Endothelial cell of umbilical vein (primary cell): Measurements from ENCODE around the gene LHFPL2. TPM values are rescaled to one million over a fixed set of nuclear protein-coding genes. Genes with fewer than 3 reads are reported as not detected.

Source experiments
- BruUV-seq: library from RNA; stranded (reverse); fragments of 400-500 nt; replicated peaks from 2 replicates; lab custom pipeline; 2021; lab: Mats Ljungman, UMichigan
- CTCF ChIA-PET: fragments of 300-600, 350-600 bp; sonication (Branson Sonifier 250); formaldehyde crosslinking; loops from one replicate; lab custom pipeline; 2021; ENCODE audit warnings: antibody characterized with exemption, inconsistent platforms; lab: Charles Lee
- POLR2A ChIA-PET: fragments of 300-600, 350-600 bp; sonication (Branson Sonifier 250); formaldehyde crosslinking; loops from one replicate; lab custom pipeline; 2021; ENCODE audit warnings: antibody characterized with exemption, inconsistent platforms; lab: Charles Lee
- DNase-seq: peaks from one replicate; pipeline ENCODE4 v3.0.0-alpha.2; 2011; ENCODE audit warnings: low read depth, low spot score
- FAIRE-seq: peaks from 2 replicates; lab custom pipeline; 2011; peaks lifted over from hg19 to GRCh38; lab: Jason Lieb, UNC
- H2AFZ ChIP-seq: 2 replicates; pipeline ENCODE4 v1.6.0; 2012; ENCODE audit warnings: low read depth, low read length, control low read depth, inconsistent platforms
- H3K27ac ChIP-seq: 2 replicates; pipeline ENCODE4 v1.5.1; 2011; ENCODE audit warnings: low read depth, mild to moderate bottlenecking, control low read depth, low read length, moderate library complexity; ENCODE audit not compliant: insufficient read depth
- H3K27me3 ChIP-seq, 2 experiments: 2 replicates each; pipeline versions ENCODE4 v1.6.0 to v1.6.1; 2011; ENCODE audit warnings: low read length in 2 of 2, mixed read lengths in 1 of 2; ENCODE audit not compliant: control insufficient read depth in 2 of 2, insufficient read depth in 2 of 2
- H3K36me3 ChIP-seq, 2 experiments: 2 replicates in 1 of 2; 3 replicates in 1 of 2; pipeline ENCODE4 v1.5.1; 2011; ENCODE audit warnings: low read length in 2 of 2, mild to moderate bottlenecking in 1 of 2, moderate library complexity in 1 of 2; ENCODE audit not compliant: control insufficient read depth in 2 of 2, insufficient read depth in 2 of 2; ENCODE audit errors: extremely low read depth in 1 of 2
- H3K4me1 ChIP-seq: 3 replicates; pipeline ENCODE4 v1.5.1; 2011; ENCODE audit warnings: mild to moderate bottlenecking, low read length; ENCODE audit not compliant: control insufficient read depth, insufficient read depth; ENCODE audit errors: extremely low read depth
- H3K4me2 ChIP-seq: 2 replicates; pipeline ENCODE4 v1.6.1; 2011; ENCODE audit warnings: low read length, control low read depth, mixed read lengths; ENCODE audit not compliant: insufficient read depth
- H3K4me3 ChIP-seq, 3 experiments: fragments of 200-600 bp in 1 of 3; sonication (generic), shearing (Covaris generic) in 1 of 3; replicated peaks in 1 of 3; 2 replicates each; pipeline ENCODE4 v1.5.1; 2011 to 2016; ENCODE audit warnings: control low read depth in 3 of 3, low read length in 3 of 3, mild to moderate bottlenecking in 2 of 3, inconsistent platforms in 1 of 3, low read depth in 1 of 3, moderate library complexity in 1 of 3; ENCODE audit not compliant: insufficient read depth in 1 of 3
- H3K79me2 ChIP-seq: 2 replicates; pipeline ENCODE4 v1.6.0; 2012; ENCODE audit warnings: low read length, inconsistent platforms; ENCODE audit not compliant: control insufficient read depth, insufficient read depth
- H3K9ac ChIP-seq: replicated peaks from 2 replicates; pipeline ENCODE3; 2011; ENCODE audit warnings: low read length, control low read depth; ENCODE audit not compliant: insufficient read depth; ENCODE audit errors: extremely low read depth
- H3K9me1 ChIP-seq: replicated peaks from 3 replicates; pipeline ENCODE4 v1.6.0; 2011; ENCODE audit warnings: mild to moderate bottlenecking, low read length; ENCODE audit not compliant: control insufficient read depth, insufficient read depth; ENCODE audit errors: extremely low read depth
- H3K9me3 ChIP-seq: replicated peaks from 2 replicates; pipeline ENCODE4 v1.5.1; 2012; ENCODE audit warnings: low read length, inconsistent platforms; ENCODE audit not compliant: control insufficient read depth, insufficient read depth
- H4K20me1 ChIP-seq: replicated peaks from 2 replicates; pipeline ENCODE3; 2011; ENCODE audit warnings: mild to moderate bottlenecking, low read length; ENCODE audit not compliant: control insufficient read depth, insufficient read depth; ENCODE audit errors: extremely low read depth
- EZH2 ChIP-seq: IDR thresholded peaks from 2 replicates; pipeline ENCODE4 v1.6.1; 2012; ENCODE audit warnings: borderline replicate concordance, low read depth, mild to moderate bottlenecking, moderate library complexity, low read length, inconsistent platforms; ENCODE audit not compliant: severe bottlenecking
- FOS ChIP-seq: IDR thresholded peaks from 2 replicates; pipeline ENCODE4 v1.6.1; 2011; ENCODE audit warnings: mild to moderate bottlenecking, low read length, moderate library complexity, borderline replicate concordance; ENCODE audit not compliant: insufficient read depth
- GATA2 ChIP-seq: IDR thresholded peaks from 2 replicates; pipeline ENCODE4 v1.7.0; 2011; ENCODE audit warnings: low read depth, mild to moderate bottlenecking, moderate library complexity, mixed read lengths, low read length; ENCODE audit not compliant: insufficient read length, insufficient read depth
- JUN ChIP-seq: IDR thresholded peaks from 2 replicates; pipeline ENCODE4 v1.6.1; 2011; ENCODE audit warnings: borderline replicate concordance, low read depth; ENCODE audit not compliant: insufficient read length, insufficient read depth
- MYC ChIP-seq: IDR thresholded peaks from one replicate; pipeline ENCODE4 v1.6.1; 2011; ENCODE audit warnings: mild to moderate bottlenecking, low read depth, low read length
- POLR2A ChIP-seq: IDR thresholded peaks from 2 replicates; pipeline ENCODE4 v1.6.1; 2012; ENCODE audit warnings: low read depth, mild to moderate bottlenecking, control low read depth, low read length
- POLR2AphosphoS5 ChIP-seq: IDR thresholded peaks from 2 replicates; pipeline ENCODE4 v1.6.1; 2012; ENCODE audit warnings: low read depth, mild to moderate bottlenecking, control low read depth, low read length, moderate library complexity; ENCODE audit not compliant: insufficient read depth
- dilution Hi-C: fragments of 300-500 bp; cut with MboI; formaldehyde crosslinking; loops from one replicate; pipeline ENCODE4 v1.15.0; 2019; ENCODE audit warnings: low sequenced_read_pairs; ENCODE audit not compliant: extremely low pct_ligation_motif_present
- intact Hi-C: fragments of 100-400 bp; cut with micrococcal nuclease; formaldehyde crosslinking; loops from one replicate; pipeline ENCODE4 v1.10.0; 2022
- polyA plus RNA-seq, 4 experiments: library from polyadenylated mRNA; depleted of rRNA in 3 of 4; stranded (reverse) in 3 of 4; unstranded in 1 of 4; fragments of >200 nt; gene quantifications; 2 replicates each; pipeline versions ENCODE4 v1.2.1 to v1.2.3, GENCODE V29; 2011 to 2012; ENCODE audit warnings: missing spikeins in 1 of 4
- total RNA-seq: library from RNA; stranded (reverse); gene quantifications from 2 replicates; pipeline ENCODE4 v1.2.3, GENCODE V29; 2021
- TF ChIP-seq, protein P1 (sequence below): IDR thresholded peaks from 2 replicates; pipeline ENCODE4 v1.6.1; 2011; ENCODE audit not compliant: insufficient read depth, insufficient read length
- TF ChIP-seq, protein P2 (sequence below), 2 donors: IDR thresholded peaks; 1 replicate in 1 of 2; 2 replicates in 1 of 2; pipeline ENCODE4 v1.5.1; 2011; ENCODE audit warnings: low read length in 2 of 2, mild to moderate bottlenecking in 2 of 2, moderate library complexity in 2 of 2, control low read depth in 1 of 2, inconsistent platforms in 1 of 2, low read depth in 1 of 2; ENCODE audit not compliant: insufficient read depth in 1 of 2; ENCODE audit errors: extremely low read depth in 1 of 2

LHFPL2 gene
- total and polyA plus RNA-seq, 2 donors (not counting 3 experiments of a cell fraction or from before 2014, with no cell fraction given): 9.6 to 36.3 TPM

DNA sequence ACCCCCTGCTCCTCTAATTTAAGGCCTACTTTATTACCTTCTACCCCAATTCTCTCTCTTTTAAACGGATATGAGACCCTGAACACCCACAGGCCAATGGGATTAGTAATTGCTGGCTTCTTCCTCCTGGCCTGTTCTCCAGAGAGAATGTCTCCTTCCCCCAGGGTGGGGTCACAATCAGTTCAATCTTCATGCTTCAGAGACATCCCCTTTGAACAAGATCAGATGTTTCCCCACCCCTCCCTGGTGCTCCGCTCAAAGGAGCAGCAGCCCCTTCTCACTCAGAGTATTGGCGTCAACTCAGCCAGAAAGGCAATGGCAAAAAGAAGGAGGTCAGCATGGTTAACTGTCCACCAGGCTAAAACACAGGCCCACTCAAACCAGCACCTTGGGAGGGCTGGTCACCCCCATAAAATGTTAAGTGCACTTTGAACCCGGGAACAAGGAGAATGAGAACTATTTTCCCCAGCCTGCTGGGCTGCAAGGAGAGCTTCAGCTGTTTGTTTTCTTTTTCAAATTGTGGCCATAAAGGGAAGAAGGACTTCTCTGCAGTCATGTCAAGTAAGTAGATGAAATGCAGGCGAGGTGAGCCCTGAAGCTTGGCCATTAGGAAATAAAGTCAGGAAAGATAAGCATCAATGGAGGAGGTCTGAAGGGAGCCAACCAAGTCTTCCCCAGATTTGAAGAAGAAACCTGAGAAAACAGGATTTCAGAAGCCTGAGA, 20.1 kb downstream of the LHFPL2 start:
- H3K9ac ChIP-seq: no peak overlapping the region
- H3K27ac ChIP-seq: no peak overlapping the region
- H3K9me3 ChIP-seq: no peaks in the 10 kb centered on the region
- H3K27me3 ChIP-seq: no peaks in the 10 kb centered on the region
- H3K9me1 ChIP-seq: no peaks in the 10 kb centered on the region
- no peak for FAIRE-seq
- DNase-seq: no peak
- H3K4me3 ChIP-seq: no peak overlapping the region
- dilution Hi-C loops (no loop called here), intact Hi-C loops (no loop called here)
- H3K79me2 ChIP-seq: peaks cover 5% of the 10 kb centered on the region
- POLR2A ChIA-PET: no interaction called here
- H3K4me1 ChIP-seq: no peaks in the 10 kb centered on the region
- no peak overlapping the region for H2AFZ ChIP-seq
- peaks cover 2 to 36% of the 10 kb centered on the region in 2 experiments for H3K36me3 ChIP-seq
- no peak overlapping the region for H3K4me2 ChIP-seq
- no TSS peak for BruUV-seq
- H4K20me1 ChIP-seq: no peaks in the 10 kb centered on the region
- CTCF ChIA-PET: interaction anchor here (1.0 to 2.2 kb wide), 7 partner anchors 9 to 308 kb away, joined by 3 to 10 read pairs (median 6); partner anchors contain the start of gene LHFPL2
- no peak for TF ChIP-seq EZH2
- TF ChIP-seq, protein P1, sequence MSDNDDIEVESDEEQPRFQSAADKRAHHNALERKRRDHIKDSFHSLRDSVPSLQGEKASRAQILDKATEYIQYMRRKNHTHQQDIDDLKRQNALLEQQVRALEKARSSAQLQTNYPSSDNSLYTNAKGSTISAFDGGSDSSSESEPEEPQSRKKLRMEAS: no peak

DNA sequence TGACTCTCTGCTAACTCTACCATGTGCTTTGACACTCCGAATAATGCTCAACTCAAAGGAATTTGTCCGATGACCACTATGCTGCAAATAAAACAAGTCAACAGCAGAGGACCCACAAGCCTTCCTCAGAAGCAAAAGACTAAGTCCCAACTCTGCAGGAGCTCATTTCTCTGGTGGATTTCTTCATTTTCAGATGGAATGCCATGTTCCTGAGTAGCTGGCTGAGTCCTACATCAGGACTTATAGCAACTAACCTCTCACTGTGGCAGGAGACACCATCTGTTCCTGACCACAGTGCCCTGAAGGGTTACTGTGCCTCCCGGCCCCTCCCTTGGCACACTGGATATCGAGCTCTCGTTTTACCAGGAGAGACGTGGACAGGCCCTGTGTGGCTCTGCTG, 20.8 kb downstream of the LHFPL2 start:
- H3K9ac ChIP-seq: no peak overlapping the region
- H3K79me2 ChIP-seq: no peaks in the 10 kb centered on the region
- no peaks in the 10 kb centered on the region for H3K9me1 ChIP-seq
- TF ChIP-seq, protein P2, sequence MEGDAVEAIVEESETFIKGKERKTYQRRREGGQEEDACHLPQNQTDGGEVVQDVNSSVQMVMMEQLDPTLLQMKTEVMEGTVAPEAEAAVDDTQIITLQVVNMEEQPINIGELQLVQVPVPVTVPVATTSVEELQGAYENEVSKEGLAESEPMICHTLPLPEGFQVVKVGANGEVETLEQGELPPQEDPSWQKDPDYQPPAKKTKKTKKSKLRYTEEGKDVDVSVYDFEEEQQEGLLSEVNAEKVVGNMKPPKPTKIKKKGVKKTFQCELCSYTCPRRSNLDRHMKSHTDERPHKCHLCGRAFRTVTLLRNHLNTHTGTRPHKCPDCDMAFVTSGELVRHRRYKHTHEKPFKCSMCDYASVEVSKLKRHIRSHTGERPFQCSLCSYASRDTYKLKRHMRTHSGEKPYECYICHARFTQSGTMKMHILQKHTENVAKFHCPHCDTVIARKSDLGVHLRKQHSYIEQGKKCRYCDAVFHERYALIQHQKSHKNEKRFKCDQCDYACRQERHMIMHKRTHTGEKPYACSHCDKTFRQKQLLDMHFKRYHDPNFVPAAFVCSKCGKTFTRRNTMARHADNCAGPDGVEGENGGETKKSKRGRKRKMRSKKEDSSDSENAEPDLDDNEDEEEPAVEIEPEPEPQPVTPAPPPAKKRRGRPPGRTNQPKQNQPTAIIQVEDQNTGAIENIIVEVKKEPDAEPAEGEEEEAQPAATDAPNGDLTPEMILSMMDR (IDR thresholded peaks at IDR 0.05; ENCODE audit: extremely low read depth in 1 of 2, insufficient read depth in 1 of 2, low read depth in 1 of 2, low read length in 2 of 2): no peak
- no peak for TF ChIP-seq POLR2A
- no peak for TF ChIP-seq POLR2AphosphoS5
- TF ChIP-seq EZH2: no peak
- no peak for TF ChIP-seq FOS
- TF ChIP-seq, protein P1: no peak
- no peak for TF ChIP-seq JUN
- no peak for TF ChIP-seq GATA2
- no peak for TF ChIP-seq MYC
- H3K4me3 ChIP-seq: no peak overlapping the region
- intact Hi-C loops (loop anchor here (1.0 kb wide), 1 partner anchor 90 kb away; no protein-coding TSS in a partner anchor), dilution Hi-C loops (no loop called here)
- ChIA-PET CTCF (interaction anchor here (0.7 to 2.2 kb wide), 19 partner anchors 10 to 307 kb away, joined by 3 to 10 read pairs (median 5); partner anchors contain the start of gene LHFPL2), POLR2A (no interaction called here)
- no peaks in the 10 kb centered on the region for H3K4me1 ChIP-seq
- BruUV-seq: no TSS peak
- no peak overlapping the region for H3K27ac ChIP-seq
- peaks cover 2 to 31% of the 10 kb centered on the region in 2 experiments for H3K36me3 ChIP-seq
- no peak overlapping the region for H2AFZ ChIP-seq
- H3K27me3 ChIP-seq: no peaks in the 10 kb centered on the region
- H3K4me2 ChIP-seq: no peak overlapping the region
- FAIRE-seq: no peak
- no peaks in the 10 kb centered on the region for H4K20me1 ChIP-seq
- DNase-seq: no peak
- H3K9me3 ChIP-seq: no peaks in the 10 kb centered on the region
